Measurements from ENCODE around the gene KIF1A.
"Not testable (repeated sequence)": the region's sequence is repeated elsewhere in the genome, so short reads cannot be mapped to it uniquely, and the experiment has no call there.

KIF1A gene

DNA sequence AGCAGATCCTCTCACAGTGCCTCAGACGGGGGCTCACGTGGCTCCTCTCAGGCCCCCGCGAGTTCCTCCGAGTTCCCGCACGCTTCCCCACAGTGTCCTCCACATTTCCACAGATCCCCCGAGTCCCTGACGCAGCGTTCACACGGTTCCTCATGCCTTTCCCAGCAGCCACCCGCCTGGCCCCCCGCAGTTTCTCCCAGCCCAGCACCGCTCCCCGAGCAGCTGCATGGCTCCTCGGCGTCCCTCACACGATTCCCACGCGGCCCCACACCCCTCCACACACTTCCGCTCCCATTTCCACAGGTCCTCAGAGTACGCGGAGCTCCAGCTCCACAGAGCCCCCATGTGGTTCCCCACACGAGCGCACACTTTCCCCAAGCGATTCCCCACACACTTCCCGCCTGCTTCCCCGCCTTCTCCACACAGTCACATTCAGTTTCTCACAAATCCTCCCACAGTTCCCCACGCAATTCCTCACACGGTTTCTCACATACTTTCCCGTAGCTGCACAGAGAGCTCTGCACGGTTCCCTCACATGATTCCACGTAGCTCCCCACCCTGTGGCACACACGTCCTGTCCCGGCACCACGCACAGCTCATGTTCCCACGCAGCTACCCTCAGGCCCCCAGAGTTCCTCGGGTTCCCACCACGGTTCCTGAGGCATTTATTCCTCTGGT, 39.9 kb downstream of the KIF1A start:
- Histone ChIP-seq H3F3A (ENCODE audit: low read depth) (no peaks in the 10 kb centered on the region), H3K4me1 (ENCODE audit: insufficient read depth, low read length, poor library complexity, severe bottlenecking) (no peaks in the 10 kb centered on the region), H3K27me3 (ENCODE audit: insufficient read depth, low read length, poor library complexity, severe bottlenecking) (no peaks in the 10 kb centered on the region), H3K36me3 (ENCODE audit: insufficient read depth, low read length) (no peaks in the 10 kb centered on the region), H3K9me2 (replicated peaks; ENCODE audit: low read depth, low read length) (no peaks in the 10 kb centered on the region), H3K9ac (ENCODE audit: low read depth, low read length, poor library complexity, severe bottlenecking) (no peak overlapping the region), H2AFZ (ENCODE audit: low read length) (no peak overlapping the region), H3K79me2 (ENCODE audit: insufficient read depth, low read length) (no peaks in the 10 kb centered on the region), H3K4me2 (ENCODE audit: low read depth, low read length, poor library complexity, severe bottlenecking) (no peak overlapping the region), H3K4me3 (ENCODE audit: low read length, poor library complexity, severe bottlenecking) (no peak overlapping the region), H3K9me3 (ENCODE audit: insufficient read depth, low read depth, low read length) (peaks cover 2% of the 10 kb centered on the region; the same call in 1 of the 2 replicates), H4K20me1 (ENCODE audit: insufficient read depth, low read length, poor library complexity, severe bottlenecking) (no peaks in the 10 kb centered on the region)
- TF ChIP-seq, protein P1, sequence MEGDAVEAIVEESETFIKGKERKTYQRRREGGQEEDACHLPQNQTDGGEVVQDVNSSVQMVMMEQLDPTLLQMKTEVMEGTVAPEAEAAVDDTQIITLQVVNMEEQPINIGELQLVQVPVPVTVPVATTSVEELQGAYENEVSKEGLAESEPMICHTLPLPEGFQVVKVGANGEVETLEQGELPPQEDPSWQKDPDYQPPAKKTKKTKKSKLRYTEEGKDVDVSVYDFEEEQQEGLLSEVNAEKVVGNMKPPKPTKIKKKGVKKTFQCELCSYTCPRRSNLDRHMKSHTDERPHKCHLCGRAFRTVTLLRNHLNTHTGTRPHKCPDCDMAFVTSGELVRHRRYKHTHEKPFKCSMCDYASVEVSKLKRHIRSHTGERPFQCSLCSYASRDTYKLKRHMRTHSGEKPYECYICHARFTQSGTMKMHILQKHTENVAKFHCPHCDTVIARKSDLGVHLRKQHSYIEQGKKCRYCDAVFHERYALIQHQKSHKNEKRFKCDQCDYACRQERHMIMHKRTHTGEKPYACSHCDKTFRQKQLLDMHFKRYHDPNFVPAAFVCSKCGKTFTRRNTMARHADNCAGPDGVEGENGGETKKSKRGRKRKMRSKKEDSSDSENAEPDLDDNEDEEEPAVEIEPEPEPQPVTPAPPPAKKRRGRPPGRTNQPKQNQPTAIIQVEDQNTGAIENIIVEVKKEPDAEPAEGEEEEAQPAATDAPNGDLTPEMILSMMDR (conservative IDR thresholded peaks at IDR 0.05; ENCODE audit: low read length) = no peak
- no peak for TF ChIP-seq EZH2phosphoT487 (IDR thresholded peaks at IDR 0.05; ENCODE audit: borderline replicate concordance)

DNA sequence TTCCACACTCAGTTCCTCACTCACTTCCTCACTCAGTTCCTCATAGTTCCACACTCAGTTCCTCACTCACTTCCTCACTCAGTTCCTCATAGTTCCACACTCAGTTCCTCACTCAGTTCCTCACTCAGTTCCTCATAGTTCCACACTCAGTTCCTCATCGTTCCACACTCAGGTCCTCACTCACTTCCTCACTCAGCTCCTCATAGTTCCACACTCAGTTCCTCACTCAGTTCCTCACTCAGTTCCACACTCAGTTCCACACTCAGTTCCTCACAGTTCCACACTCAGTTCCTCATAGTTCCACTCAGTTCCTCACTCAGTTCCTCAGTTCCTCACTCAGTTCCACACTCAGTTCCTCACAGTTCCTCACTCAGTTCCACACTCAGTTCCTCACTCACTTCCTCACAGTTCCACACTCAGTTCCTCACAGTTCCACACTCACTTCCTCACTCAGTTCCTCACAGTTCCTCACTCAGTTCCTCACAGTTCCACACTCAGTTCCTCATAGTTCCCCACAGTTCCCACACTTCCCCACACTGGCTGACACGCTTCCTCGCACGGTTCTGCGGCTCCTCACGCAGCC, 40.7 kb downstream of the KIF1A start:
- not testable (repeated sequence) for H3K4me3 ChIP-seq (ENCODE audit: low read length, poor library complexity, severe bottlenecking); H3F3A ChIP-seq (ENCODE audit: low read depth); H3K79me2 ChIP-seq (ENCODE audit: insufficient read depth, low read length); H3K9me3 ChIP-seq (ENCODE audit: insufficient read depth, low read depth, low read length); H3K27me3 ChIP-seq (ENCODE audit: insufficient read depth, low read length, poor library complexity, severe bottlenecking); H3K9ac ChIP-seq (ENCODE audit: low read depth, low read length, poor library complexity, severe bottlenecking); H3K9me2 ChIP-seq (replicated peaks; ENCODE audit: low read depth, low read length); H2AFZ ChIP-seq (ENCODE audit: low read length); H3K4me1 ChIP-seq (ENCODE audit: insufficient read depth, low read length, poor library complexity, severe bottlenecking); H3K36me3 ChIP-seq (ENCODE audit: insufficient read depth, low read length); H3K4me2 ChIP-seq (ENCODE audit: low read depth, low read length, poor library complexity, severe bottlenecking); H4K20me1 ChIP-seq (ENCODE audit: insufficient read depth, low read length, poor library complexity, severe bottlenecking)

DNA sequence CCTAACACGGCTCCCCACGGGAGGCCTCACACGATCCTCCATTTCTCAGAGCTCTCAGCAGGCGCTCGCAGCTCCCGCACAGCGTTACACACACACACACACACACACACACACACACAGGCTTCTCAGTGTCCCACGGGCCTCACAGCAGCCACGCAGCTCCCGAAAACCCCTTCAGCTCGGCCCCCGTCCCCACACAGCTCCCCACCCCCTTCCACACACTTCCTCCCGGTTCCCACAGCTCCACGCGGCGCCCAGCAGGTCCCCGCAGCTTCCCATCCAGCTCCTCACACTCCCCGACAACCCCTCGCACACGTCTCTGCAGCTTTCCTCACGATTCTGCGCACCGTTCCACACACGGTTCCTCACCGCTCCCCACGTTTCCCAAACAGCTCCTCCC, 41.6 kb downstream of the KIF1A start:
- TF ChIP-seq, protein P1 (conservative IDR thresholded peaks at IDR 0.05; ENCODE audit: low read length) = no peak
- TF ChIP-seq EZH2phosphoT487 (IDR thresholded peaks at IDR 0.05; ENCODE audit: borderline replicate concordance) = no peak
- no peaks in the 10 kb centered on the region for H3K9me2 ChIP-seq (replicated peaks; ENCODE audit: low read depth, low read length)
- H3K4me1 ChIP-seq (ENCODE audit: insufficient read depth, low read length, poor library complexity, severe bottlenecking) = no peaks in the 10 kb centered on the region
- H3K4me3 ChIP-seq (ENCODE audit: low read length, poor library complexity, severe bottlenecking) = no peak overlapping the region
- no peaks in the 10 kb centered on the region for H3K79me2 ChIP-seq (ENCODE audit: insufficient read depth, low read length)
- H3K27me3 ChIP-seq (ENCODE audit: insufficient read depth, low read length, poor library complexity, severe bottlenecking) = no peaks in the 10 kb centered on the region
- H3K9me3 ChIP-seq (ENCODE audit: insufficient read depth, low read depth, low read length) = no peaks in the 10 kb centered on the region; the same call in 1 of the 2 replicates
- H3K4me2 ChIP-seq (ENCODE audit: low read depth, low read length, poor library complexity, severe bottlenecking) = no peak overlapping the region
- no peak overlapping the region for H2AFZ ChIP-seq (ENCODE audit: low read length)
- H4K20me1 ChIP-seq (ENCODE audit: insufficient read depth, low read length, poor library complexity, severe bottlenecking) = no peaks in the 10 kb centered on the region
- no peak overlapping the region for H3K9ac ChIP-seq (ENCODE audit: low read depth, low read length, poor library complexity, severe bottlenecking)
- H3K36me3 ChIP-seq (ENCODE audit: insufficient read depth, low read length) = no peaks in the 10 kb centered on the region
- no peaks in the 10 kb centered on the region for H3F3A ChIP-seq (ENCODE audit: low read depth)
